Stimulated activated CD8-positive, alpha-beta memory T cell treated with anti-CD3 and anti-CD28 coated beads, Interleukin-4, amount 100 ng/mL, for 24 hours (primary cell): ENCODE results near the gene TUBA4B.
"Not testable (repeated sequence)": the region's sequence is repeated elsewhere in the genome, so short reads cannot be mapped to it uniquely, and the experiment has no call there.

ENCODE experiments used
- DNase-seq: peaks from one replicate; pipeline ENCODE4 v3.0.0-alpha.2; 2020; ENCODE audit warnings: low read depth

Gene TUBA4B

GRCh38 chr2:219291910-219292490 is 39.0 kb downstream of the TUBA4B start:
- no peak for DNase-seq

- DNase-seq: no peak
Observed at GRCh38 chr2:219292616-219293015, 39.6 kb downstream of the TUBA4B start.

GRCh38 chr2:219293736-219294231 is 40.7 kb downstream of the TUBA4B start:
- DNase-seq: no peak

GRCh38 chr2:219294356-219295351 is 41.6 kb downstream of the TUBA4B start:
- peak; percentile 80 for DNase-seq

GRCh38 chr2:219296142-219296541 is 43.1 kb downstream of the TUBA4B start:
- DNase-seq: no peak

- no peak for DNase-seq
Observed at GRCh38 chr2:219296631-219297391, 43.8 kb downstream of the TUBA4B start.

GRCh38 chr2:219297766-219298456 is 44.9 kb downstream of the TUBA4B start:
- DNase-seq: no peak

- DNase-seq: peak; percentile 83
Observed at GRCh38 chr2:219298759-219299371, 45.8 kb downstream of the TUBA4B start.

- DNase-seq: no peak
Observed at GRCh38 chr2:219299372-219299760, 46.3 kb downstream of the TUBA4B start.

GRCh38 chr2:219300022-219300421 is 47.0 kb downstream of the TUBA4B start:
- DNase-seq: no peak

- DNase-seq: no peak
Observed at GRCh38 chr2:219302412-219302968, 49.4 kb downstream of the TUBA4B start.

- no peak for DNase-seq
Observed at GRCh38 chr2:219304223-219304622, 51.2 kb downstream of the TUBA4B start.

GRCh38 chr2:219306047-219306446 is 53.0 kb downstream of the TUBA4B start:
- DNase-seq: no peak

- DNase-seq: peak; percentile 57
Observed at GRCh38 chr2:219308142-219309101, 55.4 kb downstream of the TUBA4B start.

- no peak for DNase-seq
Observed at GRCh38 chr2:219309278-219309677, 56.2 kb downstream of the TUBA4B start, which contains the start of gene PTPRN. TSS of gene PTPRN (minus strand) at chr2:219309401. CDS start at chr2:219309332, 69 bp downstream.

- not testable (repeated sequence) for DNase-seq
Observed at GRCh38 chr2:219312683-219313263, 59.7 kb downstream of the TUBA4B start.

GRCh38 chr2:219314804-219315468 is 61.9 kb downstream of the TUBA4B start:
- DNase-seq: no peak
